H9 (cell line): ENCODE measurements around the gene FBXO2. TPM values are rescaled to one million over a fixed set of nuclear protein-coding genes. Genes with fewer than 3 reads are reported as not detected.

Source experiments
- DNase-seq: peaks from one replicate; pipeline ENCODE4 v3.0.0-alpha.2; 2017
- H2AFZ ChIP-seq: one replicate; pipeline ENCODE4 v1.6.1; 2013; ENCODE audit warnings: mild to moderate bottlenecking, low read length, control low read depth, moderate library complexity
- H2AK5ac ChIP-seq: 2 replicates; pipeline ENCODE4 v1.6.1; 2013; ENCODE audit warnings: low read length, control low read depth, mixed read lengths; ENCODE audit not compliant: insufficient read length
- H2BK120ac ChIP-seq: one replicate; pipeline ENCODE4 v1.6.1; 2013; ENCODE audit warnings: low read depth, mild to moderate bottlenecking, low read length, control low read depth, inconsistent platforms; ENCODE audit not compliant: poor library complexity, severe bottlenecking
- H2BK12ac ChIP-seq: 2 replicates; pipeline ENCODE4 v1.6.1; 2013; ENCODE audit warnings: low read length, control low read depth, mixed read lengths, low read depth; ENCODE audit not compliant: insufficient read length
- H2BK15ac ChIP-seq: 2 replicates; pipeline ENCODE4 v1.6.1; 2013; ENCODE audit warnings: low read depth, low read length, control low read depth
- H2BK20ac ChIP-seq: one replicate; pipeline ENCODE4 v1.6.1; 2013; ENCODE audit warnings: low read depth, mild to moderate bottlenecking, low read length, control low read depth, inconsistent platforms; ENCODE audit not compliant: poor library complexity, severe bottlenecking
- H2BK5ac ChIP-seq: 2 replicates; pipeline ENCODE4 v1.6.1; 2013; ENCODE audit warnings: low read length, control low read depth, mixed read lengths; ENCODE audit not compliant: insufficient read length
- H3K14ac ChIP-seq: 2 replicates; pipeline ENCODE4 v1.6.1; 2013; ENCODE audit warnings: low read length, control low read depth; ENCODE audit not compliant: insufficient read depth
- H3K18ac ChIP-seq: 2 replicates; pipeline ENCODE4 v1.6.1; 2013; ENCODE audit warnings: low read depth, mild to moderate bottlenecking, mixed read lengths, low read length, control low read depth; ENCODE audit not compliant: insufficient read length
- H3K23ac ChIP-seq: 2 replicates; pipeline ENCODE4 v1.6.1; 2013; ENCODE audit warnings: low read length, control low read depth, mixed read lengths, low read depth; ENCODE audit not compliant: insufficient read length
- H3K23me2 ChIP-seq: 2 replicates; pipeline ENCODE4 v1.6.1; 2013; ENCODE audit warnings: low read depth, mild to moderate bottlenecking, mixed read lengths, low read length, control low read depth; ENCODE audit not compliant: insufficient read length, poor library complexity, severe bottlenecking
- H3K27ac ChIP-seq: 2 replicates; pipeline ENCODE4 v1.5.1; 2013; ENCODE audit warnings: low read length, control low read depth, mixed read lengths, low read depth; ENCODE audit not compliant: insufficient read length
- H3K27me3 ChIP-seq: 2 replicates; pipeline ENCODE4 v1.6.1; 2013; ENCODE audit warnings: low read length, control low read depth, inconsistent platforms; ENCODE audit not compliant: insufficient read depth
- H3K4ac ChIP-seq: 2 replicates; pipeline ENCODE4 v1.6.1; 2013; ENCODE audit warnings: low read depth, mild to moderate bottlenecking, control low read depth, inconsistent platforms, low read length, moderate library complexity
- H3K4me1 ChIP-seq: 2 replicates; pipeline ENCODE4 v1.6.1; 2013; ENCODE audit warnings: low read length, control low read depth, inconsistent platforms; ENCODE audit not compliant: insufficient read depth
- H3K4me2 ChIP-seq: 2 replicates; pipeline ENCODE4 v1.6.1; 2013; ENCODE audit warnings: low read length, control low read depth, mixed read lengths; ENCODE audit not compliant: insufficient read length, insufficient read depth
- H3K56ac ChIP-seq: 2 replicates; pipeline ENCODE4 v1.6.1; 2013; ENCODE audit warnings: low read depth, mild to moderate bottlenecking, mixed read lengths, low read length, control low read depth; ENCODE audit not compliant: insufficient read length
- H3K79me1 ChIP-seq: 2 replicates; pipeline ENCODE4 v1.6.1; 2013; ENCODE audit warnings: low read depth, mild to moderate bottlenecking, moderate library complexity, low read length, control low read depth, inconsistent platforms; ENCODE audit not compliant: insufficient read depth, poor library complexity, severe bottlenecking
- H3K79me2 ChIP-seq: 2 replicates; pipeline ENCODE4 v1.6.1; 2013; ENCODE audit warnings: low read length, control low read depth, inconsistent platforms; ENCODE audit not compliant: insufficient read depth
- H3K9ac ChIP-seq: 2 replicates; pipeline ENCODE4 v1.6.1; 2013; ENCODE audit warnings: low read length, control low read depth, mixed read lengths; ENCODE audit not compliant: insufficient read length; ENCODE audit errors: extremely low read depth
- H3K9me3 ChIP-seq: one replicate; pipeline ENCODE4 v1.6.1; 2013; ENCODE audit warnings: low read depth, low read length, inconsistent platforms; ENCODE audit not compliant: control insufficient read depth
- H3T11ph ChIP-seq: one replicate; pipeline ENCODE4 v1.6.1; 2013; ENCODE audit warnings: mild to moderate bottlenecking, low read length, control low read depth, inconsistent platforms
- H4K20me1 ChIP-seq: one replicate; pipeline ENCODE4 v1.6.1; 2013; ENCODE audit not compliant: control insufficient read depth, insufficient read length, insufficient read depth
- H4K5ac ChIP-seq: 2 replicates; pipeline ENCODE4 v1.6.1; 2013; ENCODE audit warnings: low read depth, mild to moderate bottlenecking, mixed read lengths, low read length, control low read depth; ENCODE audit not compliant: insufficient read length
- H4K8ac ChIP-seq: replicated peaks from 2 replicates; pipeline ENCODE4 v1.6.1; 2013; ENCODE audit warnings: low read length, control low read depth, mixed read lengths, low read depth; ENCODE audit not compliant: insufficient read length
- H4K91ac ChIP-seq: 2 replicates; pipeline ENCODE4 v1.6.1; 2013; ENCODE audit warnings: low read depth, mild to moderate bottlenecking, moderate library complexity, mixed read lengths, low read length, control low read depth; ENCODE audit not compliant: insufficient read length
- H3K27ac Mint-ChIP-seq, 3 experiments: 2 replicates in 2 of 3; 3 replicates in 1 of 3; pipeline ENCODE4 v1.8.0; 2020 to 2021; ENCODE audit warnings: mixed read lengths in 3 of 3, mild to moderate bottlenecking in 1 of 3, moderate library complexity in 1 of 3
- H3K27me3 Mint-ChIP-seq: 2 replicates; pipeline ENCODE4 v1.8.0; 2021; ENCODE audit warnings: low read depth, mild to moderate bottlenecking, moderate library complexity, mixed read lengths
- H3K36me3 Mint-ChIP-seq, 3 experiments: 2 replicates in 2 of 3; 3 replicates in 1 of 3; pipeline ENCODE4 v1.8.0; 2020 to 2021; ENCODE audit warnings: low read depth in 3 of 3, mixed read lengths in 3 of 3; ENCODE audit not compliant: insufficient read depth in 1 of 3
- H3K4me1 Mint-ChIP-seq, 2 experiments: 2 replicates each; pipeline ENCODE4 v1.8.0; 2020; ENCODE audit warnings: mixed read lengths in 2 of 2
- H3K4me3 Mint-ChIP-seq, 2 experiments: 2 replicates in 1 of 2; 3 replicates in 1 of 2; pipeline ENCODE4 v1.8.0; 2020 to 2021; ENCODE audit warnings: mild to moderate bottlenecking in 2 of 2, mixed read lengths in 2 of 2, moderate library complexity in 1 of 2
- H3K9me3 Mint-ChIP-seq, 2 experiments: 2 replicates in 1 of 2; 3 replicates in 1 of 2; pipeline ENCODE4 v1.8.0; 2020; ENCODE audit warnings: mild to moderate bottlenecking in 2 of 2, mixed read lengths in 2 of 2, moderate library complexity in 1 of 2
- WGBS: extraction: QIAGEN DNeasy Blood & Tissue Kit; methylation state at CpG from one replicate; pipeline ENCODE4 v1.1.7; 2013; ENCODE audit warnings: missing lambda C conversion rate, low lambda C conversion rate, mixed read lengths; ENCODE audit not compliant: insufficient read length; ENCODE audit errors: extremely low coverage; 5-methylcytosine and 5-hydroxymethylcytosine counted together
- total RNA-seq: library from RNA; stranded (reverse); gene quantifications from 2 replicates; pipeline ENCODE4 v1.2.1, GENCODE V29; 2021
- TF ChIP-seq, protein P1 (sequence below): fragments of 200-600 bp; sonication (generic); conservative IDR thresholded peaks from 3 replicates; pipeline ENCODE4 v1.8.0; 2021; ENCODE audit warnings: antibody characterized with exemption, mild to moderate bottlenecking

FBXO2 gene
- total RNA-seq, 1 experiment from 2014 or later = 28.9 TPM

DNA sequence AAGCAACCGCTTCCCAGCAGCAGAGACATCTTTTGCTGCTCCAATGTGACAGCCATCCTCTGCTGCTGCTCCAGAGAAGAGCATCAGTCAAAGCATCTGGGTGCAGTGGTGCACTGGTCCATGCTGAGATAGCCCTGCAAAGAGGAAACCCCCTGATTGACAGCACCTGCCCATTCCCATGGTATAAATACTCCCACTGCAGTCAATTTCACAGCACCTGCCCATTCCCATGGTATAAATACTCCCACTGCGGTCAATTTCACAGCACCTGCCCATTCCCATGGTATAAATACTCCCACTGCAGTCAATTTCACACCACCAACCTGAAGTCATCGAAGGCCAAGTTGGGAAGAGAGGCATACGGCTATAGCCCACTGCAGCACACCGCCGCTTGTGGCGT lies 25.5 kb downstream of the FBXO2 start:
- TF ChIP-seq, protein P1, sequence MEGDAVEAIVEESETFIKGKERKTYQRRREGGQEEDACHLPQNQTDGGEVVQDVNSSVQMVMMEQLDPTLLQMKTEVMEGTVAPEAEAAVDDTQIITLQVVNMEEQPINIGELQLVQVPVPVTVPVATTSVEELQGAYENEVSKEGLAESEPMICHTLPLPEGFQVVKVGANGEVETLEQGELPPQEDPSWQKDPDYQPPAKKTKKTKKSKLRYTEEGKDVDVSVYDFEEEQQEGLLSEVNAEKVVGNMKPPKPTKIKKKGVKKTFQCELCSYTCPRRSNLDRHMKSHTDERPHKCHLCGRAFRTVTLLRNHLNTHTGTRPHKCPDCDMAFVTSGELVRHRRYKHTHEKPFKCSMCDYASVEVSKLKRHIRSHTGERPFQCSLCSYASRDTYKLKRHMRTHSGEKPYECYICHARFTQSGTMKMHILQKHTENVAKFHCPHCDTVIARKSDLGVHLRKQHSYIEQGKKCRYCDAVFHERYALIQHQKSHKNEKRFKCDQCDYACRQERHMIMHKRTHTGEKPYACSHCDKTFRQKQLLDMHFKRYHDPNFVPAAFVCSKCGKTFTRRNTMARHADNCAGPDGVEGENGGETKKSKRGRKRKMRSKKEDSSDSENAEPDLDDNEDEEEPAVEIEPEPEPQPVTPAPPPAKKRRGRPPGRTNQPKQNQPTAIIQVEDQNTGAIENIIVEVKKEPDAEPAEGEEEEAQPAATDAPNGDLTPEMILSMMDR = no peak
- Histone ChIP-seq H3K9me3 (no peaks in the 10 kb centered on the region), H4K5ac (no peak overlapping the region), H2AFZ (no peak overlapping the region), H2BK5ac (no peak overlapping the region), H3K23me2 (no peaks in the 10 kb centered on the region), H3K4me2 (no peak overlapping the region), H3K56ac (no peak overlapping the region), H3K79me2 (no peaks in the 10 kb centered on the region), H3K4me1 (no peaks in the 10 kb centered on the region), H3K27ac (no peak overlapping the region), H2BK20ac (no peak overlapping the region), H3K9ac (no peak overlapping the region), H4K91ac (no peak overlapping the region), H4K20me1 (no peaks in the 10 kb centered on the region), H2BK15ac (no peak overlapping the region), H2AK5ac (no peak overlapping the region), H3K23ac (no peak overlapping the region), H3K14ac (no peak overlapping the region), H4K8ac (no peak overlapping the region), H3K4ac (no peak overlapping the region), H3K79me1 (no peaks in the 10 kb centered on the region), H3T11ph (no peak overlapping the region), H2BK120ac (no peak overlapping the region), H3K18ac (no peak overlapping the region), H2BK12ac (no peak overlapping the region), H3K27me3 (no peaks in the 10 kb centered on the region)
- Mint-ChIP-seq H3K4me1 (peaks cover 0 to 8% of the 10 kb centered on the region in 2 experiments; a peak in 1 of 4 replicates), H3K27me3 (peaks cover 15% of the 10 kb centered on the region), H3K9me3 (no peaks in the 10 kb centered on the region), H3K27ac (no peak overlapping the region), H3K4me3 (no peak overlapping the region), H3K36me3 (peaks cover 0 to 2% (median 0%) of the 10 kb centered on the region in 3 experiments; a peak in 2 of 7 replicates)
- no CpG with 5 or more reads among the region's 7 CpGs for WGBS
- DNase-seq = no peak
